Heart left ventricle (tissue), 13 donors: ENCODE results near the gene PCBP3.

Experiments
- POLR2A ChIP-seq, 2 donors: fragments of 450-650 bp; IDR thresholded peaks; one replicate each; pipeline ENCODE4 v1.6.1; 2017; ENCODE audit warnings: antibody characterized with exemption in 2 of 2, mild to moderate bottlenecking in 2 of 2, moderate library complexity in 2 of 2
- TF ChIP-seq, protein P1 (sequence below), 12 donors: fragments of 200-600 bp; sonication (generic) in 4 of 12; IDR thresholded peaks; one replicate each; pipeline versions ENCODE4 v1.5.0 to v1.8.0; 2018 to 2022; ENCODE audit warnings: antibody characterized with exemption in 12 of 12, mild to moderate bottlenecking in 5 of 12
- donor health status: ischemic (EF 13 %, LVEDD 7.1; RV severe dilation, severe dysfunction).
- donor health status: DM: no; HTN: yes; CAD: no.
- donor health status: DM: no; HTN: no; CAD: no.
- donor health status: ischemic (EF 25% LVEDD 6.9; RV normal size, moderate dysfunction).
- donor health status: ischemic (EF 25% LVEDD 5.7; RV mildly dilated, moderate dysfunction).
- donor health status: ischemic (EF 35%, LVEDD 5.7; RV mildly dilated, moderate dysfunction).
- donor health status: nonischemic (EF 11% LVEDD 7.7; RV severe dilation, severe dysfunction).
- donor health status: DM: yes; HTN: yes; CAD: no.
- donor health status: PGD.
- donor health status: ischemic (EF 29% LVEDD 5.4; RV normal size, mild dysfunction).
- donor health status: nonischemic (EF 23%, LVEDD 6.1; RV moderate dilation, normal function).

DNA sequence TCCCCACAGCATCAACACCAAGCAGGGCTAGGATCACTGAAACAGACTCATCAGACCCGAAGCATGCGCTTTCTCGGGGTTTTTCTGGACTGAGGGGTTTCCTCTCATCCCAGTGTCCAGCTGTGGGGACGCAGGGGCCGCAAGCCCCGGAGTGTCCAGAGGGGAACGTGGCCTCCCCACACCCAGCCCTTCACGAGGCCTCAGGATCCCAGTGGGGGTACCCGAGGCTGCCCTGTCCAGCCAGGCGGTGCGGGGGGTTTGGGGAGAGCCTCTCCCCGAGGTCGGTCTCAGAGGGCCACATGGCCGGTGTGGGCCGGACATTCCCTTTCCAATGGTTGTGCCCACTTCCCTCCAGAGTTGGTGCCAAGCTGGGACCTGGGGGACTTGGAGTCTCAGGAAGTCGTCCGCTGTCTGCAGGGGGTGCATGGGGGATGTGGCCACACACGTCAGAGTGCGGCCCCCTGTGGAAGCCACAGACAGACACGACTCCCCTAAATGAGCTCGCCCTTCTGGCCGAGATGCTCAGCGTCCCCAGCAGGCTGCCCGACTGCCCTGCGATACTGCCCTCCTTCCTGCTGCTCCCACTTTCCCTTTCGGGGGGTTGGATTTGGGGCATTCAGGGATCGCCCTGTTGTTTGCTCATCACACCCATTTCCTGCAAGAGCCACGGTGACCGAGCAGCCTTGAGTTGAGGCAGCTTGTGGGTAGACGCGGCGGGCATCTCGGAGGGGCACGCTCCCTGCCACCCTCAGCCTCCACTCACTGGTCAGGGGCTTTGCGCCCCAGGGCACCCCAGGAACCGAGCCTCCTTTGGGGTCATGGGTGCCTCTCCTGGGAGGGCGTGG lies 342.2 kb downstream of the PCBP3 start:
- TF ChIP-seq, protein P1, sequence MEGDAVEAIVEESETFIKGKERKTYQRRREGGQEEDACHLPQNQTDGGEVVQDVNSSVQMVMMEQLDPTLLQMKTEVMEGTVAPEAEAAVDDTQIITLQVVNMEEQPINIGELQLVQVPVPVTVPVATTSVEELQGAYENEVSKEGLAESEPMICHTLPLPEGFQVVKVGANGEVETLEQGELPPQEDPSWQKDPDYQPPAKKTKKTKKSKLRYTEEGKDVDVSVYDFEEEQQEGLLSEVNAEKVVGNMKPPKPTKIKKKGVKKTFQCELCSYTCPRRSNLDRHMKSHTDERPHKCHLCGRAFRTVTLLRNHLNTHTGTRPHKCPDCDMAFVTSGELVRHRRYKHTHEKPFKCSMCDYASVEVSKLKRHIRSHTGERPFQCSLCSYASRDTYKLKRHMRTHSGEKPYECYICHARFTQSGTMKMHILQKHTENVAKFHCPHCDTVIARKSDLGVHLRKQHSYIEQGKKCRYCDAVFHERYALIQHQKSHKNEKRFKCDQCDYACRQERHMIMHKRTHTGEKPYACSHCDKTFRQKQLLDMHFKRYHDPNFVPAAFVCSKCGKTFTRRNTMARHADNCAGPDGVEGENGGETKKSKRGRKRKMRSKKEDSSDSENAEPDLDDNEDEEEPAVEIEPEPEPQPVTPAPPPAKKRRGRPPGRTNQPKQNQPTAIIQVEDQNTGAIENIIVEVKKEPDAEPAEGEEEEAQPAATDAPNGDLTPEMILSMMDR (IDR thresholded peaks at IDR 0.05), result no peak
- TF ChIP-seq POLR2A (IDR thresholded peaks at IDR 0.05), result no peak
